Heart left ventricle (tissue), 16 donors: ENCODE data around the gene ASCC3. TPM values are rescaled to one million over a fixed set of nuclear protein-coding genes. Genes with fewer than 3 reads are reported as not detected.

ENCODE experiments used
- ATAC-seq, 4 donors: fragments of 200-7000 bp; cut with Tn5 transposase; one replicate each; pipeline ENCODE4 v1.9.1; 2020 to 2022; ENCODE audit warnings: moderate library complexity in 4 of 4, mild to moderate bottlenecking in 3 of 4, moderate number of reproducible peaks in 1 of 4
- DNase-seq, 5 donors: peaks; one replicate each; pipeline ENCODE4 v3.0.0-alpha.2; 2020
- H3K27ac ChIP-seq, 12 donors: fragments of 200-600 bp; sonication (generic) in 4 of 12; one replicate each; pipeline versions ENCODE4 v1.5.0 to v1.8.0; 2016 to 2022; ENCODE audit warnings: mild to moderate bottlenecking in 2 of 12
- H3K27me3 ChIP-seq, 9 donors: fragments of 200-600 bp; sonication (generic) in 2 of 9; one replicate each; pipeline versions ENCODE4 v1.5.1 to v1.8.0; 2016 to 2022; ENCODE audit warnings: mild to moderate bottlenecking in 3 of 9
- H3K36me3 ChIP-seq, 9 donors: fragments of 200-600 bp; sonication (generic) in 2 of 9; one replicate each; pipeline versions ENCODE4 v1.5.0 to v1.8.0; 2018 to 2022; ENCODE audit warnings: mild to moderate bottlenecking in 2 of 9
- H3K4me1 ChIP-seq, 12 donors: fragments of 200-600 bp; sonication (generic) in 4 of 12; one replicate each; pipeline versions ENCODE4 v1.5.0 to v1.8.0; 2016 to 2022; ENCODE audit warnings: mild to moderate bottlenecking in 3 of 12
- H3K4me3 ChIP-seq, 12 donors: fragments of 200-600 bp; sonication (generic) in 4 of 12; one replicate each; pipeline versions ENCODE4 v1.5.0 to v1.8.0; 2017 to 2022; ENCODE audit warnings: mild to moderate bottlenecking in 9 of 12, moderate library complexity in 4 of 12
- H3K9me3 ChIP-seq, 12 donors: fragments of 200-600 bp; sonication (generic) in 4 of 12; one replicate each; pipeline versions ENCODE4 v1.5.0 to v1.8.0; 2016 to 2022; ENCODE audit warnings: mild to moderate bottlenecking in 1 of 12
- CTCF ChIP-seq, 12 donors: fragments of 200-600 bp; sonication (generic) in 4 of 12; IDR thresholded peaks; one replicate each; pipeline versions ENCODE4 v1.5.0 to v1.8.0; 2018 to 2022; ENCODE audit warnings: antibody characterized with exemption in 12 of 12, mild to moderate bottlenecking in 5 of 12
- POLR2A ChIP-seq, 2 donors: fragments of 450-650 bp; IDR thresholded peaks; one replicate each; pipeline ENCODE4 v1.6.1; 2017; ENCODE audit warnings: antibody characterized with exemption in 2 of 2, mild to moderate bottlenecking in 2 of 2, moderate library complexity in 2 of 2
- WGBS, 4 donors: extraction: QIAGEN DNeasy Blood & Tissue Kit in 2 of 4; methylation state at CpG; one replicate each; pipeline versions ENCODE4 v1.1.5 to v1.1.7; 2013 to 2018; 5-methylcytosine and 5-hydroxymethylcytosine counted together
- intact Hi-C, 10 donors: fragments of 100-400 bp; cut with DNase I; formaldehyde crosslinking; loops; one replicate each; pipeline versions ENCODE4 v1.11.1 to v1.14.2; 2022
- polyA plus RNA-seq, 2 donors: library from polyadenylated mRNA; stranded (reverse); fragments of 200-250 nt; gene quantifications; one replicate each; pipeline ENCODE4 v1.2.3, GENCODE V29; 2013
- total RNA-seq, 9 donors: library from RNA; depleted of rRNA in 2 of 9; stranded (reverse); fragments of >200 nt in 2 of 9; fragmentation: NEBNext Ultra II Directional in 3 of 9; extraction: Animal tissue kit (Norgen Biotek cat#: 25700) in 3 of 9; gene quantifications; one replicate each; pipeline versions ENCODE4 v1.1.0 to v1.2.4, GENCODE V29; 2016 to 2023
- donor health status: ischemic (EF 13 %, LVEDD 7.1; RV severe dilation, severe dysfunction).
- donor health status: healthy with polysubstance abuse.
- donor health status: DM: no; HTN: yes; CAD: no.
- donor health status: DM: no; HTN: no; CAD: no.
- donor health status: ischemic (EF 25% LVEDD 6.9; RV normal size, moderate dysfunction).
- donor health status: ischemic (EF 25% LVEDD 5.7; RV mildly dilated, moderate dysfunction).
- donor health status: healthy.
- donor health status: DM: yes; HTN: yes; CAD: no.
- donor health status: ischemic (EF 35%, LVEDD 5.7; RV mildly dilated, moderate dysfunction).
- donor health status: nonischemic (EF 11% LVEDD 7.7; RV severe dilation, severe dysfunction).
- donor health status: DM: yes; HTN: yes; CAD: no.
- donor health status: PGD.
- donor health status: ischemic (EF 29% LVEDD 5.4; RV normal size, mild dysfunction).
- donor health status: nonischemic (EF 23%, LVEDD 6.1; RV moderate dilation, normal function).

Gene ASCC3
- total and polyA plus RNA-seq, 11 donors, result 3.4 to 29.2 (median 15.0) TPM

- TF ChIP-seq CTCF (IDR thresholded peaks at IDR 0.05) (no peak), POLR2A (IDR thresholded peaks at IDR 0.05) (no peak)
- no peaks in the 10 kb centered on the region for H3K27me3 ChIP-seq
- intact Hi-C loops, result no loop called here
- no peak overlapping the region for H3K4me3 ChIP-seq
- no peak for ATAC-seq
- H3K36me3 ChIP-seq, result peaks cover 0 to 38% (median 21%) of the 10 kb centered on the region in 9 donors
- H3K9me3 ChIP-seq, result no peaks in the 10 kb centered on the region
- no peak for DNase-seq
- no peak overlapping the region for H3K27ac ChIP-seq
- no peaks in the 10 kb centered on the region for H3K4me1 ChIP-seq
- WGBS, 4 donors, result 97 to 98% (median 97%) methylated on average over 1 of the region's 1 CpG
Observed at GRCh38 chr6:100518588-100518987, 362.5 kb downstream of the ASCC3 start.

- 96 to 99% (median 97%) methylated on average over 1 of the region's 1 CpG for WGBS, 4 donors
- H3K9me3 ChIP-seq, result no peaks in the 10 kb centered on the region
- TF ChIP-seq POLR2A (IDR thresholded peaks at IDR 0.05) (no peak), CTCF (IDR thresholded peaks at IDR 0.05) (no peak)
- no peaks in the 10 kb centered on the region for H3K4me1 ChIP-seq
- DNase-seq (no peak), ATAC-seq (no peak)
- peaks cover 0 to 40% (median 25%) of the 10 kb centered on the region in 9 donors for H3K36me3 ChIP-seq
- H3K4me3 ChIP-seq, result no peak overlapping the region
- H3K27me3 ChIP-seq, result no peaks in the 10 kb centered on the region
- intact Hi-C loops, result no loop called here
- no peak overlapping the region for H3K27ac ChIP-seq
Observed at GRCh38 chr6:100517633-100518032, 363.5 kb downstream of the ASCC3 start.

- DNase-seq (no peak), ATAC-seq (no peak)
- 93 to 99% (median 95%) methylated on average over 4 of the region's 4 CpGs for WGBS, 4 donors
- TF ChIP-seq POLR2A (IDR thresholded peaks at IDR 0.05) (no peak), CTCF (IDR thresholded peaks at IDR 0.05) (no peak)
- Histone ChIP-seq H3K27ac (no peak overlapping the region), H3K4me1 (no peaks in the 10 kb centered on the region), H3K4me3 (no peak overlapping the region), H3K36me3 (peaks cover 0 to 45% (median 30%) of the 10 kb centered on the region in 9 donors), H3K27me3 (no peaks in the 10 kb centered on the region), H3K9me3 (no peaks in the 10 kb centered on the region)
- intact Hi-C loops, result no loop called here
Observed at GRCh38 chr6:100517106-100517505, 364.0 kb downstream of the ASCC3 start.

GRCh38 chr6:100514660-100515059, 366.5 kb downstream of the ASCC3 start:
- ATAC-seq (no peak), DNase-seq (no peak)
- no peaks in the 10 kb centered on the region for H3K27me3 ChIP-seq
- H3K4me1 ChIP-seq, result no peaks in the 10 kb centered on the region
- no peak overlapping the region for H3K4me3 ChIP-seq
- no peaks in the 10 kb centered on the region for H3K9me3 ChIP-seq
- H3K36me3 ChIP-seq, result peaks cover 0 to 69% (median 53%) of the 10 kb centered on the region in 9 donors
- intact Hi-C loops, result no loop called here
- TF ChIP-seq POLR2A (IDR thresholded peaks at IDR 0.05) (no peak), CTCF (IDR thresholded peaks at IDR 0.05) (no peak)
- H3K27ac ChIP-seq, result no peak overlapping the region
- 97 to 100% (median 98%) methylated on average over 3 of the region's 3 CpGs for WGBS, 4 donors
